K562 (cell line): Measurements from ENCODE around the gene UQCR11.

ENCODE experiments used
- CBFB ChIP-seq: sonication (generic); formaldehyde crosslinking; IDR thresholded peaks from 2 replicates; pipeline ENCODE4 v1.4.0; 2020; ENCODE audit warnings: mild to moderate bottlenecking, missing genetic modification reagents
- CBX8 ChIP-seq: fragments of 200-600 bp; sonication (generic); IDR thresholded peaks from 2 replicates; pipeline ENCODE4 v1.6.1; 2012; ENCODE audit warnings: borderline replicate concordance, mixed run types, low read depth, mild to moderate bottlenecking, moderate library complexity, mixed read lengths, low read length, control low read depth, inconsistent platforms; ENCODE audit not compliant: poor library complexity, severe bottlenecking; ENCODE audit errors: extremely low read depth
- CHD2 ChIP-seq: IDR thresholded peaks from 2 replicates; pipeline ENCODE4 v1.6.1; 2011; ENCODE audit warnings: low read depth, low read length
- FOXK1 ChIP-seq: sonication (generic); formaldehyde crosslinking; IDR thresholded peaks from 2 replicates; pipeline ENCODE4 v1.8.0; 2022; ENCODE audit warnings: missing genetic modification reagents, mild to moderate bottlenecking, borderline replicate concordance
- MEF2A ChIP-seq: IDR thresholded peaks from 2 replicates; pipeline ENCODE4 v1.6.1; 2011; ENCODE audit warnings: low read depth, mild to moderate bottlenecking, low read length, moderate library complexity; ENCODE audit not compliant: control insufficient read depth
- NCOA6 ChIP-seq: fragments of 450-650 bp; IDR thresholded peaks from 2 replicates; pipeline ENCODE4 v1.6.1; 2017; ENCODE audit warnings: mild to moderate bottlenecking
- NFXL1 ChIP-seq: fragments of 450-650 bp; formaldehyde crosslinking; IDR thresholded peaks from 2 replicates; pipeline ENCODE4 v1.4.0; 2021; ENCODE audit warnings: mild to moderate bottlenecking
- POLR3A ChIP-seq: IDR thresholded peaks from 2 replicates; pipeline ENCODE4 v1.6.1; 2011; ENCODE audit warnings: borderline replicate concordance, mild to moderate bottlenecking, moderate library complexity; ENCODE audit not compliant: insufficient read length, insufficient read depth; ENCODE audit errors: extremely low read depth
- TF ChIP-seq, protein P1 (sequence below): fragments of 450-650 bp; IDR thresholded peaks from 2 replicates; pipeline ENCODE4 v1.6.1; 2017; ENCODE audit warnings: mild to moderate bottlenecking, moderate library complexity
- TF ChIP-seq, protein P2 (sequence below): fragments of 450-650 bp; formaldehyde crosslinking; IDR thresholded peaks from 2 replicates; pipeline ENCODE4 v1.4.0; 2022; ENCODE audit warnings: missing genetic modification characterization
- TF ChIP-seq, protein P3 (sequence below), 3 experiments: IDR thresholded peaks in 2 of 3; conservative IDR thresholded peaks in 1 of 3; 2 replicates each; pipeline ENCODE4 v1.5.1; 2011 to 2012; ENCODE audit warnings: low read length in 3 of 3, mild to moderate bottlenecking in 3 of 3, control low read depth in 2 of 3, improper control_type of control experiment in 1 of 3, inconsistent platforms in 1 of 3, low read depth in 1 of 3, mixed read lengths in 1 of 3, moderate library complexity in 1 of 3; ENCODE audit not compliant: insufficient read depth in 2 of 3
- TF ChIP-seq, protein P4 (sequence below): fragments of 450-650 bp; IDR thresholded peaks from 2 replicates; pipeline ENCODE4 v1.6.1; 2016; ENCODE audit warnings: borderline replicate concordance

DNA sequence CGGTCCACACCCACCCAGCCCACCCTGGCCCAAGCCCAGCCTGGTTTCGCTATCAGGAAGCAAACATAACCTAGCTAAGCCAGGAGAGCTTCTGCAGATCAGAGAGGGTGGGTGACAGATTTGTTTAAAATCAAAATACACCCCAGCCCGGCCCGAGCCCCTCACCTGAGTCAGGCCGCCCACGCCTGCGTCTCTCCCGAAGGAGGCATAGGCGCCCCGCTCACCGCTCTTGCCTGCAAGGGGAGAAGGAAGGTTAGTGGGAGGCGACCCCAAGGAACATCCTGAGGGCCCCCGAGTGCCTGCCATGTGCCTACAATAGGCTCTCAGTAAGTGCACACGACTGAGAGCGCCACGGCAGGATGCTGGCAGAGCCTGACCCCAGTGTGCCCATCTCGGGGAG, 21.9 kb upstream of the UQCR11 start:
- TF ChIP-seq, protein P1, sequence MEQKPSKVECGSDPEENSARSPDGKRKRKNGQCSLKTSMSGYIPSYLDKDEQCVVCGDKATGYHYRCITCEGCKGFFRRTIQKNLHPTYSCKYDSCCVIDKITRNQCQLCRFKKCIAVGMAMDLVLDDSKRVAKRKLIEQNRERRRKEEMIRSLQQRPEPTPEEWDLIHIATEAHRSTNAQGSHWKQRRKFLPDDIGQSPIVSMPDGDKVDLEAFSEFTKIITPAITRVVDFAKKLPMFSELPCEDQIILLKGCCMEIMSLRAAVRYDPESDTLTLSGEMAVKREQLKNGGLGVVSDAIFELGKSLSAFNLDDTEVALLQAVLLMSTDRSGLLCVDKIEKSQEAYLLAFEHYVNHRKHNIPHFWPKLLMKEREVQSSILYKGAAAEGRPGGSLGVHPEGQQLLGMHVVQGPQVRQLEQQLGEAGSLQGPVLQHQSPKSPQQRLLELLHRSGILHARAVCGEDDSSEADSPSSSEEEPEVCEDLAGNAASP, result no peak
- TF ChIP-seq, protein P2, sequence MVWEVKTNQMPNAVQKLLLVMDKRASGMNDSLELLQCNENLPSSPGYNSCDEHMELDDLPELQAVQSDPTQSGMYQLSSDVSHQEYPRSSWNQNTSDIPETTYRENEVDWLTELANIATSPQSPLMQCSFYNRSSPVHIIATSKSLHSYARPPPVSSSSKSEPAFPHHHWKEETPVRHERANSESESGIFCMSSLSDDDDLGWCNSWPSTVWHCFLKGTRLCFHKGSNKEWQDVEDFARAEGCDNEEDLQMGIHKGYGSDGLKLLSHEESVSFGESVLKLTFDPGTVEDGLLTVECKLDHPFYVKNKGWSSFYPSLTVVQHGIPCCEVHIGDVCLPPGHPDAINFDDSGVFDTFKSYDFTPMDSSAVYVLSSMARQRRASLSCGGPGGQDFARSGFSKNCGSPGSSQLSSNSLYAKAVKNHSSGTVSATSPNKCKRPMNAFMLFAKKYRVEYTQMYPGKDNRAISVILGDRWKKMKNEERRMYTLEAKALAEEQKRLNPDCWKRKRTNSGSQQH (CRISPR knock-in tag), result no peak
- TF ChIP-seq MEF2A (no peak), CHD2 (no peak), NCOA6 (no peak), FOXK1 (CRISPR knock-in tag) (no peak), CBFB (no peak), POLR3A (no peak), NFXL1 (CRISPR knock-in tag) (no peak), CBX8 (no peak)
- TF ChIP-seq, protein P3, sequence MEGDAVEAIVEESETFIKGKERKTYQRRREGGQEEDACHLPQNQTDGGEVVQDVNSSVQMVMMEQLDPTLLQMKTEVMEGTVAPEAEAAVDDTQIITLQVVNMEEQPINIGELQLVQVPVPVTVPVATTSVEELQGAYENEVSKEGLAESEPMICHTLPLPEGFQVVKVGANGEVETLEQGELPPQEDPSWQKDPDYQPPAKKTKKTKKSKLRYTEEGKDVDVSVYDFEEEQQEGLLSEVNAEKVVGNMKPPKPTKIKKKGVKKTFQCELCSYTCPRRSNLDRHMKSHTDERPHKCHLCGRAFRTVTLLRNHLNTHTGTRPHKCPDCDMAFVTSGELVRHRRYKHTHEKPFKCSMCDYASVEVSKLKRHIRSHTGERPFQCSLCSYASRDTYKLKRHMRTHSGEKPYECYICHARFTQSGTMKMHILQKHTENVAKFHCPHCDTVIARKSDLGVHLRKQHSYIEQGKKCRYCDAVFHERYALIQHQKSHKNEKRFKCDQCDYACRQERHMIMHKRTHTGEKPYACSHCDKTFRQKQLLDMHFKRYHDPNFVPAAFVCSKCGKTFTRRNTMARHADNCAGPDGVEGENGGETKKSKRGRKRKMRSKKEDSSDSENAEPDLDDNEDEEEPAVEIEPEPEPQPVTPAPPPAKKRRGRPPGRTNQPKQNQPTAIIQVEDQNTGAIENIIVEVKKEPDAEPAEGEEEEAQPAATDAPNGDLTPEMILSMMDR (IDR thresholded peaks at IDR 0.05 in 2 of 3, conservative IDR thresholded peaks at IDR 0.05 in 1 of 3; ENCODE audit: insufficient read depth in 2 of 3, low read depth in 1 of 3, low read length in 3 of 3), result no peak
- TF ChIP-seq, protein P4, sequence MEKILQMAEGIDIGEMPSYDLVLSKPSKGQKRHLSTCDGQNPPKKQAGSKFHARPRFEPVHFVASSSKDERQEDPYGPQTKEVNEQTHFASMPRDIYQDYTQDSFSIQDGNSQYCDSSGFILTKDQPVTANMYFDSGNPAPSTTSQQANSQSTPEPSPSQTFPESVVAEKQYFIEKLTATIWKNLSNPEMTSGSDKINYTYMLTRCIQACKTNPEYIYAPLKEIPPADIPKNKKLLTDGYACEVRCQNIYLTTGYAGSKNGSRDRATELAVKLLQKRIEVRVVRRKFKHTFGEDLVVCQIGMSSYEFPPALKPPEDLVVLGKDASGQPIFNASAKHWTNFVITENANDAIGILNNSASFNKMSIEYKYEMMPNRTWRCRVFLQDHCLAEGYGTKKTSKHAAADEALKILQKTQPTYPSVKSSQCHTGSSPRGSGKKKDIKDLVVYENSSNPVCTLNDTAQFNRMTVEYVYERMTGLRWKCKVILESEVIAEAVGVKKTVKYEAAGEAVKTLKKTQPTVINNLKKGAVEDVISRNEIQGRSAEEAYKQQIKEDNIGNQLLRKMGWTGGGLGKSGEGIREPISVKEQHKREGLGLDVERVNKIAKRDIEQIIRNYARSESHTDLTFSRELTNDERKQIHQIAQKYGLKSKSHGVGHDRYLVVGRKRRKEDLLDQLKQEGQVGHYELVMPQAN, result no peak
